Ramos (cell line): ENCODE results near the gene UBTD2.
"Not testable (repeated sequence)": the region's sequence is repeated elsewhere in the genome, so short reads cannot be mapped to it uniquely, and the experiment has no call there.

Experiments used
- in situ Hi-C: fragments of 300-500 bp; cut with MboI; formaldehyde crosslinking; loops from one replicate; pipeline ENCODE4 v1.14.3; 2022; ENCODE audit warnings: low sequenced_read_pairs; ENCODE audit not compliant: unreplicated experiment

UBTD2 gene

DNA sequence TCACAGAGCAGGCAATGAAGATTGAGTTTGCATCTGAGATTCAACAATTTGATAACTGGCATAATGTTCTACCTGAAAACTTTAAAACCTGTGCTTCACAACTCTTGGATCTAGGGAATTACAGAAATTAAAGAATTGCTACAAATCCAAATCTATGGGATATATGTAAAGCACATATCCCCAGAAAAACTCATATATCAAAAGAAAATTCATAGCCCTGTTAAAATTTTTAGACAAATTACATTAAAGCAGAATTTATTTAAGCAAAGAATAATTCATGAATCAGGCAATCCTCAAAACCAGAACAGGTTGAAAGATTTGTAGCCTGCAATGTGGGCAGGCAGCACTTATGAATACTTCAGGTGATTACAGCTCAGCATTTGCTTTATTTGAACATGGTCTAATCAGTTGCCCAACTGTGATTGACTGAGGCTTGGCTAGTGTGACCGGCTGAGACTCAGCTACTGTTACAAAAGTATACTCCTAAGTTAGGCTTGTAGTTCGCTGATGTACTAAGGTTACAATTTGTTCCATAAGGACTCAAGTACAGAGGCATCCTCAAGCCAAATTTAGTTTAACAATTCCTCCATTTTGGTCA is 10.3 kb upstream of the UBTD2 start:
- in situ Hi-C loops: loop anchor here (5.0 to 10.0 kb wide), 2 partner anchors 192 to 379 kb away; no protein-coding TSS in a partner anchor

DNA sequence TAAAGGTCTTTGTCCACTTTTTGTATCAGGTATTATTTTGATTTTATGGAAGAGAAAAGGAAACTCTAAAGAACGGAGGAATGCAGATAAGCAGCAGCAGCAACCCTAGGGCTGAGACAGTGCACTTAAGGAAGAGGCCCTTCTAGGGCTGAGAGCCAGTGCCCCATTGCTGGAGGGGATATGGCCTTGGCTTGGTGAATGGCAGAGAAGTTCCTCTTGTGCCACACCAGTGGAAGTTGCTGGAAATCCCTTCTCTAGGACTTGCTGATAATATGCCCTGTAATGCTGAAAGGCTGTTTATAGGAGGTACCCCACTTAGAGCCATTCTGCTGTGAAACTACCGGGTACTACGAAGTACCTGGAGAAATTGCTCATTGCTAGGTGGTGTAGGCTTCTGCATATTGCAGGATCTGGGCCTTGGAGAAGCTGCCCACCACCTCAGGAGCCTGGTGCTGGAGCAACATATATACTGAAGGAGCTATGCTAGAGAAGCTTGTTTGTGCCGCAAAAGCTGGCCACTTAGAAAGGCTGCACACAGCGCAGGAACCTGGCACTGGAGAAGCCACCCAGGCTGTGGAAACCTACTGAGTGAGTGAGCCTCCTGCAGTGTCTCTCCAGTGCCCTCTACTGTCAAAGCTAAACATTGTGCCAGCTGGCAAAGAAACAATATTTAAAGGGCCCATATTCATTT is 9.6 kb upstream of the UBTD2 start:
- in situ Hi-C loops: loop anchor here (5.0 to 10.0 kb wide), 2 partner anchors 191 to 378 kb away; no protein-coding TSS in a partner anchor

DNA sequence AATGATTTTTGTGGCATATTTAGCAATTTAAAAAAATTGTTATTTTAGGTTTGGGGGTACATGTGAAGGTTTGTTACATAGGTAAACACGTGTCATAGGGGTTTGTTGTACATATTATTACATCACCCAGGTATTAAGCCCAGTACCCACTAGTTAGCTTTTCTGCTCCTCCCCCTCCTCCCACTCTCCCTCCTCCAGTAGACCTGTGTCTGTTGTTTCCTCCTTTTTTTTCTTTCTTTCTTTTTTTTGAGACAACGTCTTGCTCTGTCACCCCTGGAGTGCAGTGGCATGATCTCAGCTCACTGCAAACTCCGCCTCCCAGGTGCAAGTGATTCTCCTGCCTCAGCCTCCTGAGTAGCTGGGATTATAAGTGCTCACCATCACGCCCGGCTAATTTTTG is 8.3 kb upstream of the UBTD2 start:
- in situ Hi-C loops: loop anchor here (5.0 to 10.0 kb wide), 2 partner anchors 190 to 377 kb away; no protein-coding TSS in a partner anchor

DNA sequence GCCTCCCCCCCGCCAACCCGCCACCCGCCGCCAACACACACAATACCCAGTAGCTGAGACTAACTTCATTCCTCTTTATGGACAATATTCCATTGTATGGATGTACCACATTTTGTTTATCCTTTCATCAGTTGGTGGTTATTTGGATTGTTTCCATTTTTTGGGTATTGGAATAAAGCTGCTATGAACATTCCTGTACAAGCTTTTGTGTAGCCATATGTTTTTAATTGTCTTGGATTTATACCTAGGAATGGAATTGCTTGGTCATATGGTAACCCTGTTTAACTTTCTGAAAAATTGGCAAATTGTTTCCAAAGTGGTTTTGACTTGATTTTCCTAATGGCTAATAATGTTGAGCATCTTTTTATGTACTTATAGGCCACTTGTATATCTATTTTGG is 4.9 kb upstream of the UBTD2 start:
- in situ Hi-C loops: no loop called here

DNA sequence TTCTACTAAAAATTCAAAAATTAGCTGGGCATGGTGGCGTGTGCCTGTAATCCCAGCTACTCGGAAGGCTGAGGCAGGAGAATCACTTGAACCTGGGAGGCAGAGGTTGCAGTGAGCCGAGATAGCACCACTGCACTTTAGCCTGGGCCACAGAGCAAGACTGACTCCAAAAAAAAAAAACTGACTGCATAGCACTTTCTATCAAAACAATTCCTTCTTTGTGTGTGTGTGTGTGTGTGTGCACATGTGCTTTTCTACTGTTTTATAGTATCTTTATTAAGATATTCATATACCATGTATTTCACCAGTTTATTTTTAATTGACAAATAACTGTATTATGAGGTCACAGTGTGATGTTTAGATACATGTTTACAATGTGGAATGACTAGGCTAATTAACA is 3.6 kb upstream of the UBTD2 start:
- in situ Hi-C loops: not testable (repeated sequence)

DNA sequence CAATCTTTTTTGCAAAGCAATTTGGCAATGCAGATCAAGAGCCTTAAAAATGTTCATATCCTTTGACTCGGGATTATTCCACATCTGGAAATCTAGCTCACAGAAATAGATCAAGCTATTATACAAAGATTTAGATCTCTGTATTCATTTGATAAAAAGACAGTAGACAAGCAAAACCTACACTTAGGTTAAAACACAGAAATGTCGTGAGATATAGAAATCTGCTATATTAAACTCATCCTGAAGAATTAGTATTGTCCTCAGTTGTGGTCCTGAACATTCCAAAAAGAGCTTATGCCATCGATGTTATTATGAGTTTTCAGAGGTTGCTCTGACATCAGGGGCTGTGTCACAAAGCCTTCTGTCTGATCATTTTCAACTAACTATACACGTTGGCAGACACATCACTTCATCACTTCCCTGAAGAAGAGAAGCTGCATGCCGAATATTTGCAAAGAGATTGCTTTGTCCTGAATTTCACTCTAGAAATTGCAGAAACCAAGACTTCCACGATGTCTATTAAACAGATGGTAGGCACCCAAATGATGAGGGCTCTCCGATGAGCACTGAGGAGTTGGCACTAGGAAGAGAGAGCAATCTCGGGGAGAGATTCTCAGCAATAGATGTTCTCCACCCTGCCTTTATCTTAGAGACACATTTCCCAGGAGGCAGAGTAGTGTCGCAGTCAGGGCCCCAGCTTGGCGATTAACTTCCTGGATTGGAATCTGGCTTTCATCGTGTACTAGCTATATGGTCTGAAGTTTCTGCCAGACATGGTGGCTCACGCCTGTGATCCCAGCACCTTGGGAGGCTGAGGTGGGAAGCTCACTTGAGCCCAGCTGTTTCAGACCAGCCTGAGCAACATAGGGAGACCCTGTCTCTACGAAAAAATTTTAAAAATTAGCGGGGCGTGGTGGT is 1.9 kb upstream of the UBTD2 start:
- in situ Hi-C loops: no loop called here

DNA sequence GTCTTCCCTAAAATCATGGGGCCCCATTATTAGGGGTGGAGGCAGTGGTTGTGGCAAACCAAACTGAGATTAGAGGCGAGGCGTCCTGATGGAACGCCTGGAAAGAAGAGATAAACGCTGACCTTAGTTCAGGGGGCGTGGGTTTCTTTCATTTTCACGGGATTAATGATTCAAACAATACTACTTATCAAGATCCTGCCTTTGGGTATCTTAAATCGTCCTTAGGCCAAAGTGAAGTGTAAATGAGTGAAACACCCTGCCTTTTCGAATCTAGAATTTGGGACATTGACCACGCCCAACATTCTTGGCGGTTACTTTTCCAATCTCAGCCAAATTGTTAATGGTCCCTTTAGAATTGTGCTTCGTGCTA is 1.0 kb upstream of the UBTD2 start:
- in situ Hi-C loops: no loop called here

DNA sequence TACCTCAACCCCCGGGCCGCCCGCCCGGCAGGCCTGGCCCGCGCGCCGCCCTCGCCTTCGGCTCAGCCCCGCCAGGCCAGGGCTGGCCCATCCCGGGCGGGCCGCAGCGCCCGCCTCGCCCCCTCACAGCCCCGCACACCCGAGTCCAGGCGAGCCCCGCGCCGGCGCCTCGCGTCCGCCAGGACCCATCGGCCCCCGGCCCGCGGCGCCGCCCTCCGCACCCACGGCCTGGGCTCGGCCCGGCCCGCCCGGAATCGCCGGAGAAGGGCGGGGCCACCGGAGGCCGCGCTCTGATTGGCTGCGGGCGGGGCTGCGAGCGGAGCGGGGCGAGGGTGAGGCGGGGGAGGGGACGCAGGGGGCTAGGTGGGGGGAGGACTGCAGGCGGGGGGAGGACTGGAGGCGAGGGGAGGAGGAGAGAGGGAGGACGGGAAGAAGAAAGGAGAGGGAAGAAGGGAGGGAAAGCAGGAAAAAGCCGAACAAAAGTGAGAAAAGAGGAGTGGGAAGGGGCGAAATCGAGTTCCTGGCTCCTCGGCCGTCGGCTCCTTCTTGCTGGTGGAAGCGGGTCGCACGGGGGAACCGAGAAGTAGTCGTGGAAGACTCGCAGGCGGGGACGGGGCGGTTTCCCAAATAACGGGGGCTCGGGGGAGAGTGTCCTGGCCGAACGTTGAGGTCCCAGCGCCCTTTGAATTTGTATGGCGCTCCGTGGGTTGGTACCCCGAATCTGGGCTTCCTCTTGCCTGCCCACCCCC is 472 bp upstream of the UBTD2 start:
- in situ Hi-C loops: no loop called here

DNA sequence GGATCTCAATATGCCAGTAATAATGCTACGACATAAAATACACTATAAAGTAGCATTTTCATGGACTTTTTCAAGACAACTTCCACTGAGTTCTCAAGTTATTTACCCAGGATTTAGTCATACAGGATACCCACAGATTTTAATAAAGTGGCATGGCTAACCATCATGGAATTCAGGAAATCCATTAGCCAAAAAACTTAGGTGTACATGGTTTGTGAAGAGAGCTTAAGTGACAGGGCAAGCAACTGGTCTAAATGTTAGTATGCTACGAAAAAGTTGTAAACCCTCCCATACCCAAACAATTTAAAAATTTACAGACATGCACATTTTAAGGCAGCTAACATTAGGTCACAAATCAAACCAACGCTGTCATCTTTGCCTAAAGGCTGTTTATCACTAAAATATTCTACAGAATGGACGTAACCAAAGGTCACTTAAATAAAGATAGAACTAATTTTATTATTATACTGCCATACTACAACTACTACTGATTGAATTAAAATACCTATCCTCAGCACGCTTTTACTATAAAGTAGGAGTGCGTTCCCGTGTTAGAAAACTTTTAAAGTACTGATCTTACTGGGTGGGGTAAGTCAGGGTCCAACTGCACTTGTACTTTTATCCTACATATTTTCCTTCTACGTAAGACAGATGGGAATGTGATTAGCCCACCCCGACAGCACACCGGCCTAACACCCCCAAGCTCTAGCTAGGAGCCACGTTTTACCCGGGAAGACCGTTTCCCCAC is 1.1 kb downstream of the UBTD2 start:
- in situ Hi-C loops: no loop called here

DNA sequence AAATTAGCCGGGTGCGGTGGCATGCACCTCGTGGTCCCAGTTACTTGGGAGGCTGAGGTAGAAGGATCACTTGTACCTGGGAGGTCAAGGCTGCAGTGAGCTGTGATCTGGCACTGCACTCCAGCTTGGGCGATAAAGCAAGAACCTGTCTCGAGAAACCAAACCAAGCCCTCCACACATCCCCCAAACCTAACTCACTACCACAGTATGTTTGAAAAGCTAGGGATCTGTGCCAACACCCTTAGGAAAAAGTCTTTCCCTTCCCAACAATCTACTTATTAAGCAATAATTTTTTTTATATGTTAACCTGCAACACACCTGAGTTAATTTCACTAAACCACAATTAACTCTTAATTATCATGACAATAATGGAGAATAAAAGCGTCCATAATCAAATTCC is 2.2 kb downstream of the UBTD2 start:
- in situ Hi-C loops: no loop called here

DNA sequence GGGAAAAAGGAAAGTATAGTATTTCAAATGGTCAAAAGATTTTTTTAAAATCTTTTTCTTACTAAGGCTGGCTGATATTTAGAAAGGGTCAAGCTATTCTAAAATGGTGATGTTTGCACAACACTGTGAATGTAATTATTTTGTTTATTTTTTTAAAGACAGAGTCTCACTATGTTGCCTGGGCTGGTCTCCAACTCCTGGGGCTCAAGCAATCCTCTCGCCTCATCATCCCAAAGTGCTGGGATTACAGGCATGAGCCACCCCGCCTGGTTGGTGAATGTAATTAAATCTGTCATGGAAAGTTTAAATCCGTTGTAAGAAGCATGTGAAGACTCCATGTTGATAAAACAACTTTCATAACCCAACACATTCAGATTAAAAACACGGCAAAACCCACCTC is 2.6 kb downstream of the UBTD2 start:
- in situ Hi-C loops: no loop called here

DNA sequence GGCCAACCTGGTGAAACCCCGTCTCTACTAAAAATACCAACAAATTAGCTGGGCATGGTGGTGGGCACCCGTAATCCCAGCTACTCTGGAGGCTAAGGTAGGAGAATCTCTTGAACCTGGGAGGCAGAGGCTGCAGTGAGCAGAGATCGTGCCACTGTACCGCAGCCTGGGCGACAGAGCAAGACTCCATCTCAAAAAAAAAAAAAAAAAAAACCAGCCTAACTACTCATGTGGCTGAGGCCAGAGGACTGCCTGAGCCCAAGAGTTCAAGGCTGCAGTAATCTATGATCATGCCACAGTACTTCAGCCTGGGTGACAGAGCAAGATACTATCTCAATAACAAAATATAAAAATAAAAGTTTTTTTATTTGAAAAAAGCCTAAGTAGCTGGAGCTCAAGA is 3.2 kb downstream of the UBTD2 start:
- in situ Hi-C loops: no loop called here

DNA sequence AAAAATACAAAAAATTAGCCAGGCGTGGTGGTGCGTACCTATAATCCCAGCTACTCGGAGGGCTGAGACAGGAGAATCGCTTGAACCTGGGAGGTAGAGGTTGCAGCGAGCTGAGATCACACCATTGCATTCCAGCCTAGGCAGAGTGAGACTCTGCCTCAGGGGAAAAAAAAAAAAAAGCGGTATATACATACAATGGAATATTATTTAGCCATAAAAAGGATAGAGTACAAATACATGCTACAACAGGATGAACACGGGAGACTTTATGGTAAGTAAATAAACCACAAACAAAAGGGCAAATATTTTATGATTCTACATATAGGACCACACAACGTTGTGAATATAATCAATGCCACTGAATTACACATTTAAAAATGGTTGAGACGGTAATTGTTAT is 5.2 kb downstream of the UBTD2 start:
- in situ Hi-C loops: no loop called here

DNA sequence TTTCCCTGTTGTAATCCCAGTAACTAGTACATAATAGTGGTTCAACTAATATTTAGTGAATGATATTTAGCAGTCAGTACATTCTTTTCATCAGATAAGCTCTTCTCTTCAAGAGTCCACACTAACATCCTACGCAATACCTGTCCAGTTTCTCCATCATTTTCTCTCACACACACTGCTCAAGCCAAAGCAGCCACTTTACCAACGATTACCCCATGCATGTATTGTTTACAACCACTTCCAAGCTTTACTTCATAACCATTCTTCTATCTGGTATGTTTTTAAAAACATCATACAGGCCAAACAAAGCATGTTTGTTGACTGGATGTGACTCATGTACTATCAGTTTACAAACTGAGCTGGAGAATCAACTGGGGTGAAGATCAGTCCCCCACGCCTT is 7.3 kb downstream of the UBTD2 start:
- in situ Hi-C loops: no loop called here

DNA sequence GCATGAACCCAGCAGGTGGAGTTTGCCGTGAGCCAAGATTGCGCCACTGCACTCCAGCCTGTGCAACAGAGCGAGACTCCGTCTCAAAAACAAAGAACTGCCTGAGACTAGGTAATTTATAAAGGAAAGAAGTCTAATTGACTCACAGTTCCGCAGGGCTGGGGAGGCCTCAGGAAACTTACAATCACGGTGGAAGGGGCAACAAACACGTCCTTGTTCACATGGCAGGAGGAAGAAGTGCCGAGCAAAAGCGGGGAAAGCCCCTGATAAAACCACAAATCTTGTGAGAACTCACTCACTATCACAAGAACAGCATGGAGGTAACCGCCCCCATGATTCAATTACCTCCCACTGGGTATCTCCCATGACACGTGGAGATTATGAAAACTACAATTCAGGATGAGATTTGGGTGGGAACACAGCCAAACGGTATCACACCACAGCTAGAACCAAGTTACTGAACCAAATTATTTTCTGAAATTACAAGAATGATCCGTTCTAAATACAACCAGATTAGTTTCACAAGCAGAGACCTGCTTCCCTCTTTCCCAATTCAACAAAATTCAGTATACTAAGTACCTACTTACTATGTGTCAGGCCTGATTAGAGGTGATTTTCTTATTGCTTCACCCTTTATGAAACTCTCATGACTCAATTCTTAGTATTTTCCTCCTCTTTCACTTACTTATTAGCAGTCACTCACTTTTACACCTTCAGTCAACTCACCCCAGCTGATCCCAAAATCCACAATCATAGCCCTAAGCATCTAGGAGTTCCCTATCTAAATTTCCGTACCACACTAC is 8.4 kb downstream of the UBTD2 start:
- in situ Hi-C loops: no loop called here

DNA sequence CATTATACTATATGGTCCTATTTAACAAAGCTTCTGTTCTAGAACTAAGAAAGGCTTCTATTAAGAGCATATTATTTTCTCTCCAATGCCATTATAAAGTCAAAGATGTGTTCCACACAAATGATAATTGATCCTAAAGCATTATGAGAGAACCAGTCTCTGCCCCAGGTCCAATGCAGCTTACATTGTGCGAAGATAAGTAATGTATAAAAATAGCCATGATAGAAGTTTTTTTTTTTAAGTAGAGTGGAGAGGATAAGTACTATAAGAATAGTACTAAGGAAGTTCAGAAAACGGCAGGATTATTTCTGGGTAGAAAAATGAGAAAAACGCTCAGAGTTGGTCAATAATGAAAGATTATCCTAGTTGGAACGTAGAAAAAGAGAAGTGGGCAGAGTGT is 15.6 kb downstream of the UBTD2 start:
- in situ Hi-C loops: no loop called here

DNA sequence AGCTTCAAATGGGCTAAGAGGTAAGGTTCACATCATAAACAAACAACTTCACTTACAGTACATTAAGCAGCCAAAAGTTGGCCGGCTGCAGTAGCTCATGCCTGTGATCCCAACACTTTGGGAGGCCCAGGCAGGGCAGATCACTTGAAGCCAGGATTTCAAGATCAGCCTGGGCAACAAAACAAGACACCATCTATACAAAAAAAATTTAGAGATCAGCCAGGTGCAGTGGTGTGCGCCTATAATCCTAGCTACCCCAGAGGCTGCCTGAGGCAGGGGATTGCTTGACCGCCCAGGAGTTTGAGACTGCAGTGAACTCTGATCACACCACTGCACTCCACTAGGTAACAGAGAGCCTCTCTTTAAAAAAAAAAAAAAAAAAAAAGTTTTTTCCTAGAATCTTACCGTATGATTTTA is 16.9 kb downstream of the UBTD2 start:
- in situ Hi-C loops: no loop called here

DNA sequence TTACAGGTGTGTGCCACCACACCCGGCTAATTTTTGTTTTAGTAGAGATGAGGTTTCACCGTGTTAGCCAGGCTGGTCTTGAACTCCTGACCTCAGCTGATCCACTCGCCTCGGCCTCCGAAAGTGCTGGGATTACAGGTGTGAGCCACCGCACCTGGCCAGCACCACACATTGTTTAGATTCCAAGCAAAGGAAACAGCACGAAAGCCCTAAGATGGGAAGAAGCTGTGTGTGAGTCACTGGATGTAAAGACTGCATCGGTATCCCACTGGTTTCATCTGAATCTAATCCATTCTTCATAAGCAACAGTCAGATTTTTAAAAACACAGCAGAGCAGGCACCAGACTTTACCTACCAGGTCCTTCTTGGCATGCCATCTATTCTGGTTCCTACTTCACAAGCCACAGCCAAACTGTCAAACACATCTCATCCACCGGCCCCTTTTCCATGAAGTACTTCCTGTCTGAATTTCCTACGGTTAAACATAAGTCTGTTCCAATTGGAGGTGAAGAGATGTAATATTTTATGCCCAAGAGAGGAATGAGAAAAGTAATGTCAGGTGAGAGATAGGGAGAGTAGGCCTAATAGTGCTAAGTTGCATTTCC is 17.4 kb downstream of the UBTD2 start:
- in situ Hi-C loops: no loop called here
